SU-DHL-6 (cell line): Measurements from ENCODE around the gene ZKSCAN1.

ENCODE experiments used
- H2AFZ ChIP-seq: fragments of 200-600 bp; sonication (generic); 2 replicates; pipeline ENCODE4 v1.6.1; 2014; ENCODE audit warnings: low read depth, mild to moderate bottlenecking, moderate library complexity, mixed read lengths, antibody characterized with exemption, low read length; ENCODE audit not compliant: severe bottlenecking
- H3F3A ChIP-seq: fragments of 200-600 bp; shearing (Covaris generic); 2 replicates; pipeline ENCODE4 v1.6.0; 2016; ENCODE audit warnings: antibody characterized with exemption, mild to moderate bottlenecking; ENCODE audit not compliant: insufficient read depth
- H3K27ac ChIP-seq: fragments of 200-600 bp; sonication (generic); 2 replicates; pipeline ENCODE4 v1.5.1; 2016; ENCODE audit warnings: low read depth, mild to moderate bottlenecking, low read length, moderate library complexity, mixed read lengths
- H3K27me3 ChIP-seq: fragments of 200-600 bp; sonication (generic), shearing (Covaris generic); 2 replicates; pipeline ENCODE4 v1.6.0; 2014; ENCODE audit warnings: mild to moderate bottlenecking, low read length
- H3K36me3 ChIP-seq: fragments of 200-600 bp; sonication (generic); 2 replicates; pipeline ENCODE4 v1.6.1; 2014; ENCODE audit warnings: mild to moderate bottlenecking, low read length, mixed read lengths
- H3K4me2 ChIP-seq: fragments of 300-600, 200-600 bp; shearing (Covaris generic), sonication (generic); 2 replicates; pipeline ENCODE4 v1.6.0; 2014; ENCODE audit warnings: low read length, low read depth, mild to moderate bottlenecking; ENCODE audit not compliant: poor library complexity, severe bottlenecking
- H3K4me3 ChIP-seq: fragments of 200-600 bp; sonication (generic); 2 replicates; pipeline ENCODE4 v1.5.1; 2014; ENCODE audit warnings: antibody characterized with exemption, low read length, mild to moderate bottlenecking, mixed read lengths; ENCODE audit not compliant: insufficient read depth, poor library complexity, severe bottlenecking
- H3K79me2 ChIP-seq: fragments of 200-600 bp; sonication (generic); 2 replicates; pipeline ENCODE4 v1.6.1; 2014; ENCODE audit warnings: mild to moderate bottlenecking, low read length, moderate library complexity; ENCODE audit not compliant: insufficient read depth
- H3K9ac ChIP-seq: fragments of 200-600 bp; sonication (generic); 2 replicates; pipeline ENCODE4 v1.7.0; 2014; ENCODE audit warnings: mild to moderate bottlenecking, low read length
- H3K9me2 ChIP-seq: fragments of 200-600 bp; sonication (generic); replicated peaks from 2 replicates; pipeline ENCODE4 v1.6.1; 2014; ENCODE audit warnings: low read length; ENCODE audit not compliant: insufficient read depth
- H3K9me3 ChIP-seq: fragments of 200-600 bp; sonication (generic); 2 replicates; pipeline ENCODE4 v1.6.1; 2014; ENCODE audit warnings: low read length, mixed read lengths; ENCODE audit not compliant: insufficient read depth
- H4K20me1 ChIP-seq: fragments of 200-600 bp; sonication (generic); 2 replicates; pipeline ENCODE4 v1.6.1; 2014; ENCODE audit warnings: low read depth, mild to moderate bottlenecking, antibody characterized with exemption, low read length, moderate library complexity, mixed read lengths
- CTCF ChIP-seq: fragments of 200-600 bp; sonication (generic); IDR thresholded peaks from one replicate; pipeline ENCODE4 v1.5.1; 2017; ENCODE audit warnings: antibody characterized with exemption, mild to moderate bottlenecking, low read length, moderate library complexity; ENCODE audit not compliant: insufficient read depth, poor library complexity, severe bottlenecking
- EZH2phosphoT487 ChIP-seq: fragments of 200-600 bp; sonication (generic), shearing (Covaris generic); conservative IDR thresholded peaks from 2 replicates; pipeline ENCODE4 v1.6.1; 2018; ENCODE audit warnings: mild to moderate bottlenecking, antibody characterized with exemption, low read length, moderate library complexity, mixed read lengths

The ZKSCAN1 gene

GRCh38 chr7:100013328-100013676, 2.1 kb upstream of the ZKSCAN1 start:
- Histone ChIP-seq H3K4me2 (no peak overlapping the region), H3K79me2 (peaks cover 27% of the 10 kb centered on the region)

GRCh38 chr7:100016215-100016901, 962 bp downstream of the ZKSCAN1 start:
- Histone ChIP-seq H3K9ac (peak overlapping the region; percentile 92), H3K4me2 (peak overlapping the region; percentile 89), H3K9me3 (no peaks in the 10 kb centered on the region), H3K27me3 (no peaks in the 10 kb centered on the region; the same call in 1 of the 2 replicates), H3K36me3 (no peaks in the 10 kb centered on the region), H3K4me3 (peak overlapping the region; percentile 99), H3K9me2 (no peaks in the 10 kb centered on the region), H3K27ac (no peak overlapping the region; the same call in 1 of the 2 replicates), H3F3A (no peaks in the 10 kb centered on the region), H2AFZ (no peak overlapping the region), H3K79me2 (peaks cover 57% of the 10 kb centered on the region), H4K20me1 (no peaks in the 10 kb centered on the region)
- TF ChIP-seq EZH2phosphoT487 (no peak), CTCF (no peak)

More at GRCh38 chr7:100013328-100013676, 2.1 kb upstream of the ZKSCAN1 start:
- Histone ChIP-seq H3K9me2 (no peaks in the 10 kb centered on the region), H3K36me3 (no peaks in the 10 kb centered on the region), H4K20me1 (no peaks in the 10 kb centered on the region), H2AFZ (no peak overlapping the region), H3F3A (no peaks in the 10 kb centered on the region), H3K27me3 (no peaks in the 10 kb centered on the region; the same call in 1 of the 2 replicates), H3K9ac (no peak overlapping the region), H3K27ac (no peak overlapping the region), H3K4me3 (no peak overlapping the region), H3K9me3 (no peaks in the 10 kb centered on the region)
- TF ChIP-seq CTCF = no peak
- TF ChIP-seq EZH2phosphoT487 = no peak

GRCh38 chr7:100017300-100017699, 1.9 kb downstream of the ZKSCAN1 start:
- Histone ChIP-seq H3K79me2 (peaks cover 65% of the 10 kb centered on the region), H3K4me3 (no peak overlapping the region), H3K9ac (no peak overlapping the region), H3K27me3 (no peaks in the 10 kb centered on the region), H3K36me3 (no peaks in the 10 kb centered on the region), H3F3A (no peaks in the 10 kb centered on the region), H3K4me2 (peak overlapping the region; percentile 6), H3K9me2 (no peaks in the 10 kb centered on the region), H4K20me1 (no peaks in the 10 kb centered on the region), H3K27ac (no peak overlapping the region), H3K9me3 (no peaks in the 10 kb centered on the region), H2AFZ (no peak overlapping the region)
- TF ChIP-seq CTCF (no peak), EZH2phosphoT487 (no peak)
